Right lobe of liver (tissue), 6 donors: ENCODE measurements around the gene CFAP99. TPM values are rescaled to one million over a fixed set of nuclear protein-coding genes. Genes with fewer than 3 reads are reported as not detected.

ENCODE experiments used
- ATAC-seq, 4 donors: fragments of 200-7000 bp; cut with Tn5 transposase; one replicate each; pipeline ENCODE4 v1.9.1; 2020; ENCODE audit warnings: mild to moderate bottlenecking in 4 of 4, moderate library complexity in 4 of 4
- DNase-seq, 3 donors: peaks; one replicate each; pipeline ENCODE4 v3.0.0-alpha.2; 2020
- H3K27ac ChIP-seq, 3 donors: fragments of 200-600 bp; one replicate each; pipeline ENCODE4 v1.8.0; 2022
- H3K27me3 ChIP-seq, 2 donors: fragments of 200-600 bp; one replicate each; pipeline ENCODE4 v1.8.0; 2022
- H3K36me3 ChIP-seq, 4 donors: fragments of 200-600 bp; sonication (generic) in 1 of 4; one replicate each; pipeline versions ENCODE4 v1.5.1 to v1.8.0; 2017 to 2022; ENCODE audit warnings: control low read depth in 1 of 4
- H3K4me1 ChIP-seq, 4 donors: fragments of 200-600 bp; sonication (generic) in 1 of 4; one replicate each; pipeline versions ENCODE4 v1.5.1 to v1.8.0; 2017 to 2022; ENCODE audit warnings: control low read depth in 1 of 4
- H3K4me3 ChIP-seq, 3 donors: fragments of 200-600 bp; one replicate each; pipeline ENCODE4 v1.8.0; 2022
- H3K9me3 ChIP-seq, 4 donors: fragments of 200-600 bp; sonication (generic) in 1 of 4; one replicate each; pipeline versions ENCODE4 v1.5.1 to v1.8.0; 2017 to 2022; ENCODE audit warnings: control low read depth in 1 of 4
- CTCF ChIP-seq, 4 donors: fragments of 200-600 bp in 3 of 4; fragments of 450-650 bp in 1 of 4; IDR thresholded peaks; one replicate each; pipeline versions ENCODE4 v1.5.1 to v1.8.0; 2016 to 2022; ENCODE audit warnings: antibody characterized with exemption in 4 of 4, mild to moderate bottlenecking in 2 of 4
- POLR2A ChIP-seq: fragments of 450-650 bp; IDR thresholded peaks from one replicate; pipeline ENCODE4 v1.6.1; 2017; ENCODE audit warnings: antibody characterized with exemption, mild to moderate bottlenecking
- WGBS: methylation state at CpG from one replicate; pipeline ENCODE4 v1.1.6; 2018; ENCODE audit warnings: low coverage, low lambda C conversion rate; ENCODE audit not compliant: insufficient coverage; ENCODE audit errors: missing lambda C conversion rate; 5-methylcytosine and 5-hydroxymethylcytosine counted together
- intact Hi-C, 2 donors: fragments of 100-400 bp; cut with DNase I; formaldehyde crosslinking; loops; one replicate each; pipeline versions ENCODE4 v1.11.2 to v1.14.1; 2022
- total RNA-seq, 6 experiments: library from RNA; depleted of rRNA in 2 of 6; stranded (reverse); fragments of >200 nt in 2 of 6; fragmentation: NEBNext Ultra II Directional in 3 of 6; extraction: Animal tissue kit (Norgen Biotek cat#: 25700) in 3 of 6; gene quantifications; one replicate each; pipeline versions ENCODE4 v1.1.0 to v1.2.4, GENCODE V29; 2016 to 2023
- donor health status: DM: no; HTN: yes; CAD: no.
- donor health status: DM: no; HTN: no; CAD: no.
- donor health status: DM: no; HTN: no; CAD: no.
- donor health status: DM: no; HTN: yes; CAD: no.
- donor health status: DM: no; HTN: yes; CAD: no.

The CFAP99 gene
- total RNA-seq, 6 experiments from 2014 or later: 0.25 to 0.86 (median 0.29) TPM; not detected in 1

GRCh38 chr4:2442175-2442993 lies 23.6 kb downstream of the CFAP99 start:
- intact Hi-C loops: loop anchor here (10.0 kb wide), 2 partner anchors 228 to 238 kb away; no protein-coding TSS in a partner anchor
- ATAC-seq: no peak
- DNase-seq: peak in 1 of 3 donors; percentile 42
- H3K36me3 ChIP-seq: no peaks in the 10 kb centered on the region
- TF ChIP-seq CTCF (IDR thresholded peaks at IDR 0.05): no peak
- TF ChIP-seq POLR2A: no peak
- 40% methylated on average over 1 of the region's 20 CpGs for WGBS
- no peak overlapping the region for H3K27ac ChIP-seq
- no peak overlapping the region for H3K4me3 ChIP-seq
- no peaks in the 10 kb centered on the region for H3K27me3 ChIP-seq
- H3K4me1 ChIP-seq: no peaks in the 10 kb centered on the region
- no peaks in the 10 kb centered on the region for H3K9me3 ChIP-seq

- no peaks in the 10 kb centered on the region for H3K36me3 ChIP-seq
- TF ChIP-seq CTCF (IDR thresholded peaks at IDR 0.05) (no peak), POLR2A (no peak)
- H3K27me3 ChIP-seq: no peaks in the 10 kb centered on the region
- ATAC-seq (no peak), DNase-seq (peak in 1 of 3 donors; percentile 31)
- H3K4me3 ChIP-seq: no peak overlapping the region
- H3K4me1 ChIP-seq: no peaks in the 10 kb centered on the region
- intact Hi-C loops: loop anchor here (10.0 kb wide), 2 partner anchors 228 to 238 kb away; no protein-coding TSS in a partner anchor
- WGBS: 88% methylated on average over 4 of the region's 20 CpGs
- no peaks in the 10 kb centered on the region for H3K9me3 ChIP-seq
- H3K27ac ChIP-seq: no peak overlapping the region
Measured at GRCh38 chr4:2443061-2443730, 24.4 kb downstream of the CFAP99 start.

GRCh38 chr4:2443956-2444740 lies 25.4 kb downstream of the CFAP99 start:
- TF ChIP-seq POLR2A: no peak
- TF ChIP-seq CTCF (IDR thresholded peaks at IDR 0.05): no peak
- no peak overlapping the region for H3K4me3 ChIP-seq
- no peak for ATAC-seq
- DNase-seq: peak in 1 of 3 donors; percentile 29
- no peaks in the 10 kb centered on the region for H3K4me1 ChIP-seq
- H3K27me3 ChIP-seq: no peaks in the 10 kb centered on the region
- no peaks in the 10 kb centered on the region for H3K36me3 ChIP-seq
- WGBS: 100% methylated on average over 3 of the region's 7 CpGs
- intact Hi-C loops: loop anchor here (10.0 kb wide), 2 partner anchors 229 to 239 kb away; no protein-coding TSS in a partner anchor
- no peak overlapping the region for H3K27ac ChIP-seq
- no peaks in the 10 kb centered on the region for H3K9me3 ChIP-seq

GRCh38 chr4:2445130-2445529 lies 26.4 kb downstream of the CFAP99 start:
- no peaks in the 10 kb centered on the region for H3K4me1 ChIP-seq
- no peak for ATAC-seq
- H3K4me3 ChIP-seq: no peak overlapping the region
- H3K27ac ChIP-seq: no peak overlapping the region
- TF ChIP-seq POLR2A: no peak
- no peak for TF ChIP-seq CTCF (IDR thresholded peaks at IDR 0.05)
- WGBS: 100% methylated on average over 1 of the region's 9 CpGs
- no peaks in the 10 kb centered on the region for H3K9me3 ChIP-seq
- no peak for DNase-seq
- no peaks in the 10 kb centered on the region for H3K36me3 ChIP-seq
- no peaks in the 10 kb centered on the region for H3K27me3 ChIP-seq
- intact Hi-C loops: loop anchor here (10.0 kb wide), 2 partner anchors 230 to 240 kb away; no protein-coding TSS in a partner anchor
